Right ventricle myocardium superior (tissue), 1 donor: Measurements from ENCODE around the gene ARL6. TPM values are rescaled to one million over a fixed set of nuclear protein-coding genes. Genes with fewer than 3 reads are reported as not detected.
A peak's percentile ranks its signal among the peaks of the same experiment; 100 is the strongest.

Experiments used
- ATAC-seq: fragments of 200-7000 bp; cut with Tn5 transposase; one replicate; pipeline ENCODE4 v1.9.1; 2020; ENCODE audit warnings: mild to moderate bottlenecking; ENCODE audit not compliant: poor library complexity
- DNase-seq: peaks from one replicate; pipeline ENCODE4 v3.0.0-alpha.2; 2020
- intact Hi-C: fragments of 100-400 bp; cut with DNase I; formaldehyde crosslinking; loops from one replicate; pipeline ENCODE4 v1.11.2; 2022
- long read RNA-seq: library from polyadenylated mRNA; unstranded; transcript quantifications from one replicate; pipeline ENCODE4 v2.0.0, GENCODE V29; 2021
- total RNA-seq: library from RNA; stranded (reverse); fragmentation: NEBNext Ultra II Directional; extraction: Animal tissue kit (Norgen Biotek cat#: 25700); gene quantifications from one replicate; pipeline ENCODE4 v1.2.1, GENCODE V29; 2021
- donor health status: DM: no; HTN: yes; CAD: no; lungs with severe emphysema.

The ARL6 gene
- total RNA-seq, result 6.2 TPM
- long read RNA-seq, full-length matches to known transcripts, result 6 of 9 reads
- long read RNA-seq, partial matches to known transcripts, result 0 of 9 reads
- long read RNA-seq, other reads (novel, unspliced or antisense), result 3 of 9 reads

DNA sequence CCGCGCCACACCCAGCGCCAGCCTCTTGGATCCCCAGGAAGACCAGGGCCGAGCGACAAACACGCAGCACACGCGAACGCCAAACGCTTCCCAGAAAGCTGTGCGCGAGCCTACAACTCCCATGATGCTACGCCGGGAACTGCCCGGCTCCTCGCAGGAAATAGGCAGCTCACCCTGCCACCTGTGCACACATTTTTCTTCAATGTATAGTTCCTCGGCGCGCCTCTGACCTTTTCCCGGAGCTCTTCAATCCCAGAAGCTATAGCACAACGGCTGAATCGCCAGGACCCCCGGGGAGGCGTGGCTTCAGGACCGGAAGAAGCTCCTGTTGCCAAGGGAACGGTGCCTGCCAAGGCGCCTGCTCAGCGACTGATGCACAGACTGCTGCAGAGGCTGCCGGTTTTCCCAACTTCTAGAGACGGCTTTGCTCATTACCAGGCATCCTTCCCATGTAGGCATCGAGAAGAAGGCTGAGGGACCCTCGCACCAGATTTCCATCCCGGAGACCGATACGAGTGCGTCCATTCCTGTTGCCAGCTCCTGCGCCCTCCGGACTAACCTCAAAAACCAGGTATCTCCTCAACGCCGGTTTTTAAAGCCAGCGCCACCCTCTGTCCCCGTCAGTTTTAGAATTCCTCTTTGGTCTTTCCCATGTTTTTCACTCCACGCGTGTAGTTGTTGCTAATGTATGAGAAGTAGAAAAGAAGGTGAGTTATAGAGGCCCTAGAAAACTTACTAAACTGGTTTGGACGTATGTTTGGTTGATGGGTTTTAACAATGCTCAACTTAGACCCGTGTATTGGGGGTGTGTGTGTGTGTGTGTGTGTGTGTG, at the start of gene ARL6:
TSS of gene ARL6 (plus strand) at position 352 of the 832 bp plus-strand sequence. CDS start 3,350 bp downstream, outside the sequence.
- intact Hi-C loops, result no loop called here
- peak; percentile 89 for DNase-seq
- ATAC-seq, result peak; percentile 100

GRCh38 chr3:97719156-97719821, 45.3 kb upstream of the ARL6 start:
- ATAC-seq (peak; percentile 85), DNase-seq (peak; percentile 58)
- intact Hi-C loops, result no loop called here

DNA sequence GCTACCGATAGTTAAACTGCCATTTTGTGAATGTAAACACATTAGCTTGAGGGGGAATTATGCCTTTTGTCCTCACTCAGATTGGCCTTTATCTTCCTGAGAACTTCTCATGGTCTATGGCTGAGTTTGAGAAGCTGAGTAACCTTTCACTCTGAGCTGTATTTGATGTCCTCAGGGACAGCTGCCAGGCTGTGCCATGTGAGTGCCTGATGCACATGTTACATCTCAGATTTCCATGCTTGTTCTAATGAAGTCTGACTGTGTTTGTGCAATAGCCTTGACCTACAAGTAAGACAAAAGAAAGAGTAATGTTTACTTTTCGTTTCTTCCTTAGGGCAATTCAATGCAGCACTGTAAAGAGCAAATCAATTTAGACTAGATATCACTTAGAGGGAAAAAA, 44.1 kb upstream of the ARL6 start:
- intact Hi-C loops, result no loop called here
- DNase-seq (no peak), ATAC-seq (no peak)

DNA sequence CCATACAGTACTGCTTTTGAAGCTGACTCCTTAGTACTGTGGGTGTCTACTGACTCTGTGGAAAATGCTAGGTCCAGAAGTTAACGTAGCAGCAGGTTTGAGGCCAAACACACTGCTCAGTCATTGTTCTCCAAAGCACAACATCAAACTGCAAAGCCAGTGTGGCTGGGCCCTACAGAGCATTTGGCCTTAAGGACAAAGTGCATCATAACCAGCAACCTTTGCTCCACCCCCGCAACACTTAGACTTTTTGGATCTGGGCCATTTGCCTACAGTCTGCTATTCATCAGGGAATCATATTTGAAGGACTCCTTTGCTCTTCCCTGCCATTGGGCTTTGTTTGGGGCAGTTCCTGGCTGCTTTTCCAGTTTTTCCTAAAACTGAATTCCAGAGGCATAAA, 43.1 kb upstream of the ARL6 start:
- DNase-seq (no peak), ATAC-seq (no peak)
- intact Hi-C loops, result no loop called here

DNA sequence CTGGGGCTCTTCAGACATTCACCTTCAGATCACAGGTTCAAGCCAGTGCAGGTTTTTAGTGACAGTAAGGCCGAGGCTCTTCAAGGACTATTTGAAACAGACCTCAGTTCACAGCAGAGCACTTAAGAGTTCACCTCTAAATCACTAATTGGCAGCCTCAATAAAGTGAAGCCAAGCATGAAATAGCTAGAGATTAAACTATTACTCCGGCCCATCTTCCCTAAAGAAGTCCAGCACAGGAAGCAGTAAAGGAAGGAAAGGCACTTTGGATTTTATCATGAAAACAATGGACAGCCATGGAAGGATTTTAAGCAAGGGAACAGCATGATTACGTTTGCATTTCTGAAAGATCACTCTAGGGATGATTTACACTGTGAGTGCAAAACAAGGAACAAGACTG, 27.6 kb upstream of the ARL6 start:
- DNase-seq (no peak), ATAC-seq (no peak)
- intact Hi-C loops, result no loop called here

DNA sequence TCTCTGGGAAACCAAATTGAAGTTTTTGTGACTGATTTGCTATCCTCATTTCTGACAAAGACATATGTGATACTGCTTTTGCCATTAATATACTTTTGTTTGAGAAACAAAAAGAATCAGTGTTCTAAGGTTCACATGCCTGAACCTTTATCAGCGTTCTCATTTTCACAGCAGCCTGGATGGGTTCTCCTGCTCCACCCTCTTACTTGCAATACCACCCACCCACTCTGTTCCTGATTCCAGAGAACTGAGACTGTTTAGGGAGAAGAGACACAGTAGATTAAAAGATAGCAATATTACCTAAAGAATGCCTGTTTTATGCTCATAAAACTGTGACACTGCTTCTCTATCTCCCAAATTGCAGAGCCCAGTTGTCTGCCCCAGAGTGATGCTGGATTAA, 25.8 kb upstream of the ARL6 start:
- intact Hi-C loops, result no loop called here
- no peak for DNase-seq
- ATAC-seq, result no peak

DNA sequence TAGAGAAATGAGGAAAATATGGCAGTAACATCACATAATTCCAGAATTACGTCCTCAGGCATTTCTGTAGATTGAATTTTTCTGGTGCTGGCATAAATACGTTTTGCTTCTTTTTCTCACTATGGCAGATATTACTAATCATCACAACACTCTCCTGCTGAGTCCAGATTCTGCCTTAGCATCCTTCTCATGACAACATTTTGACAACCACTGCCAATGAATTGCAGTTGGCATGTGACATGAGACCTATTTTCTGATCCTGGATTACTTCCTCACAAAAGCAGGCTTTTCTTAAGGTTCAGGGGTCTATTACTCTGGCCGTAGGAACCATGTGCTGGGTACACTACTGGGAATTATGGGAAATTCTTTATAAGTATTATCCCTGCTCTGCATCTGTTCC, 22.5 kb upstream of the ARL6 start:
- intact Hi-C loops, result no loop called here

DNA sequence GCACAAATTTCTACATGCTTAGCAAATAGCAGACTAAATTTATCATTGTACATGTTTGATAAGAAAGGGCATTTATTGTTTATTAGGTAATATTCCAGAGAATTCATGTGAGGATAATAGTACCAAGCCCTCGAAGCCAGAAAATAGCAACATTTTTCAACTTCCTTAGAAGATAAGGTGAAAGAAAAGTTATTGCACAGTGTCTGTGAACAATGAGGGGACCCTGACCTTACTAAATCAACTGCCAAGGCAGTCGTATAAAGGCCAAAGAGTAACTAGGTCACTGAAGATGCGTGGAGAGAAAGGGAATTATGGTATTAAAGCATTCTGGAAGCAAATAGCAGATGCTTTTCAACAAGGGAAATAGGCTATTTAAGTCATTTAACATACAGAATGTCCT, 20.3 kb upstream of the ARL6 start:
- ATAC-seq (no peak), DNase-seq (no peak)
- intact Hi-C loops, result no loop called here

More for the DNA sequence above, 22.5 kb upstream of the ARL6 start:
- DNase-seq, result no peak
- no peak for ATAC-seq

DNA sequence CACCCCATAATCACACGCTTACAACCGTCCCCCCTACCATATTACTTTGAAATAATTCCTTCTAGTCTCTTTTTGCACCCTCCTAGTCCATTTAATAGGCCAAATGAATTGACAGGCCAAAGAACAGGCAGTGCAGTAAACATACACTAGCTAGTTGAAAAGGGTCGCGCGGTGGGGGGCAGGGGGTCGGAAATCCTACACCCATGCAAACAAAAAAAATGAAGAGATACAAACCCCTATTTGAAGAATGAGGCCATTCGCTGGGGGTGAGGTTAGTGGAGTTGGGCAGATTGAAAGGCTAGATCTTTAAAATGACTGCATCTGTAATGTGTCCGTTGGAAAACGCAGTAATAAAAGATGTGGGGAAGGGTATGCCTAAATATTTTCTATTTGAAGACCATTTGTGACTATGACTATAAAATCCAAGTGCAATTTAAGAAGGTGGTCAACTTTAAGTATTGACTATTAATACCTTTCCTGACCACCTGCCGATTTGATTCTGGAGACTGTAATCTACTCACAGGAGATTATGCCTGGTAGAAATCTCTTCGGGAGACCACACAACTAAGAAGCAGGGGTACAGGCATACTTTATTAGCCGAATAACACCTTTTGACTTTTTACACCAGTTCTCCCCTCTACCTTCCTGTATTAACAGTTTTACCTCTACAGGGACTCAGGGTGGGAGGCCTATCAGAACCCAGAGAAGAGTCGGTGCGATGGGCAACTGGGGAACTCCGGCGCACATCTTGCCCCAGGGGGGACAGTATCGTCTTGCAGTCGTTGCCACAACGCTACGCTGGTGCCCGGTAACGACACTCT, 762 bp upstream of the ARL6 start:
- intact Hi-C loops, result no loop called here
- ATAC-seq, result no peak
- peak; percentile 15 for DNase-seq

DNA sequence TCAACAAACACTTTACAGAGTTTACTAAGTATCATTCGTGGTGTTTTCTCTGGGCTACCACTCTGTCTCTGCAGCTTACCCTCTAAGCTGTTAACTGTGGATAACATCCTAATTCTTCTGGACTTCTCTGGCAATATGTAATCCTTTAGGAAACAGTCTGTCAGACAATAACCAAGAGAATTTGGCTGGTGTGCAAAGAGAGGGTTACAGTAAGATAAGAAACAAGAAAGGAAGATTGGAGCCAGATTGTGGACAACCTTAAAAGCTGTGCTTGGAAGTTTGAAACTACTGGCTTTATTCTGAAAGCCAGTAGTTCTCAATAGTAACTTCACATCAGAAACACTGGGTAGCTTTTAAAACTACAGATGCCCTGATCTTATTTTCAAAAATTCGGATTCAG, 778 bp downstream of the ARL6 start:
- intact Hi-C loops, result no loop called here
- DNase-seq (no peak), ATAC-seq (no peak)

DNA sequence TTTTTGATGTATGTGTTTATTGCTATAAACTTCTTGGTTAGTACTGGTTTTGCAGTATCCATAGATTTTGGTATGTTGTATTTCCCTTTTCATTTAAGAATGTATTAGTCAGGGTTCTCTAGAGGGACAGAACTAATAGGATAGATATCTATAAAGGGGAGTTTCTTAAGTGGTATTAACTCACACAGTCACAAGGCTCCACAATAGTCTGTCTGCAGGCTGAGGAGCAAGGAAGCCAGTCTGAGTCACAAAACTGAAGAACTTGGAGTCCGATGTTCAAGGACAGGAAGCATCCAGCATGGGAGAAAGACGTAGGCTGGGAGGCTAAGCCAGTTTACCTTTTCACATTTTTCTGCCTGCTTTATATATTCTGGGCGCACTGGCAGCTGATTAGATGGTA, 8.4 kb downstream of the ARL6 start:
- no peak for ATAC-seq
- intact Hi-C loops, result no loop called here
- no peak for DNase-seq

DNA sequence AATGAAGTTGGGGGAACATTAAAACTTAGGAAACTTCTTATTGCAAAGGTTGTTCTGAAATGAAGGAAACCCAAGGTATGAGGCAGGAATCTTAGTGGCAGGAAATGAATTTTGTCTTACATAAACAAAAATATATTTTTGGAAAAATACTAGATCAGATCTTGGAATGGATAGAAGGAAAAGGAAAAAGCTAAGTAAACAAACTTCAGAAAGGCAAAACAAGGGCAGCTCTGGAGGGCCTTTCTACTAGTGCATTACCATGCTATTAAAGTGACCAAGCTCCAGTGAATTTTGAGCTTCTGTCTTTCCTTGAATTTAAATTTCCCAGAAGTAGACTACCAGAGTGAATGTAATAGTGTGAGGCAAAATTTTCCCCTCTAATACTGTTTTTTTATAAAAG, 13.6 kb downstream of the ARL6 start:
- DNase-seq (no peak), ATAC-seq (no peak)
- intact Hi-C loops, result no loop called here

DNA sequence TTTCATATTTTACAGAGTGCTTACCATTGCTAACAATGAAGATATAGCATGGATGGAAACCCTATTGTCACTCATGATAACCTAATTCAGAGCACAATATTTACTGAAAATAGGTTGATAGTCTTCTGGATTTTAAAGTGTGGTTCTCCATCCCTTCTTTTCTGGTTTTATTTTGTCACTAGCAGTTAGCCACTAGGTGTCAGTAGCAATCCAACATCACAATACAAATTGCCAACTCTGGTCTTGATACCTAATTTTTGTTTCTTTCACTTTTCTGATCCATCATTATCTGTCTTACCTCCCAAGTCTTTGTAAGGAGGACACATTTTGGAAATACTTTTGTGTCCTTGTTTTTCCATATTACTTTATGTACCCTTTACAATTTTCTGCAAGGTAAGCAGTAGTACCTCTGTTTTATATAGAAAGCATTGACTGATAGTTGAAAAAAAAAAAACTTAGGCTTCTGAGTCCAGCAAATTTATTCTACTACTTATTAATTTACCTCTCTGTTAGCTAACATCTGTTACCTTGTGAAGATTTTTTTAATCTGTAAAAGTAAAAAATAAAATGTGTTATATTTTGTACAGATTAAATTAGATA, 29.0 kb downstream of the ARL6 start:
- ATAC-seq, result peak; percentile 68
- intact Hi-C loops, result loop anchor here (2.0 kb wide), 1 partner anchor 229 kb away; no protein-coding TSS in a partner anchor
- DNase-seq, result no peak

DNA sequence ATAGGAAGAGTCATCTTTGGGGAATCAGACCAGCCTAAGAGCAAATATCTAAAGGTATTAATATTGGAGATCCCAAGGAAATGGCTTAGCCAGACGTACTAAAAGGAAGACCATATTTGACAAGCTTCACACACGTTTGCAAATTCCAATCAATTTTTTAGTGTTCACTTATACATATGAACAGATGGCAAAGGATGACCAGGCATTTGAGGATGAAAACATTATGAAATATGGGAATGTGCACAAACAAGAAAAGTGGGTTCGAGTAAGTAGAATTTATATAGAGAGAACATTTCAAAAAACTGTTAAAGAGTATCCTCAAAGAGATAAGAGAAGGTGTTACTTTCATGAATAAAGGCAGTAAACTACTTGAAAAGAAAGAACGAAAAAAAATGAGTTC, 31.4 kb downstream of the ARL6 start:
- DNase-seq (no peak), ATAC-seq (no peak)
- intact Hi-C loops, result loop anchor here (2.0 kb wide), 1 partner anchor 227 kb away; no protein-coding TSS in a partner anchor

DNA sequence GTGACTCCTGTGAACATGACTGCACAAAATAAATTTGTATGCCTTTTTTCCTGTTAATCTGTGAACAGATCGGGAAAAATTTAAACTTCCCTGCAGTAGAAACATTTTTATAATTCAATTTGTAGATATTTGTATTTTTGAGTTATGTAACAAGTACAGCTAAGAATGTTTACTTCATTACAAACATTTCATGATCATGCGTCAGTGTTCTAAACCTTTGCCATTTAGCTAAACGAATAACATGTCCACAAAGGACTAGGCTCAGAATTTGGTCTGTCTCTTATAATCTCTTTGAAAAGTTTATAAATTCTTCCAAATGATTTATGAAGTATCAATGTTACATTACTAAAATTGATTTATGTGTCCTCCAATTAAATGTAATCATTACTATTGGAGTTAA, 39.9 kb downstream of the ARL6 start:
- DNase-seq, result no peak
- ATAC-seq, result no peak
- intact Hi-C loops, result no loop called here

DNA sequence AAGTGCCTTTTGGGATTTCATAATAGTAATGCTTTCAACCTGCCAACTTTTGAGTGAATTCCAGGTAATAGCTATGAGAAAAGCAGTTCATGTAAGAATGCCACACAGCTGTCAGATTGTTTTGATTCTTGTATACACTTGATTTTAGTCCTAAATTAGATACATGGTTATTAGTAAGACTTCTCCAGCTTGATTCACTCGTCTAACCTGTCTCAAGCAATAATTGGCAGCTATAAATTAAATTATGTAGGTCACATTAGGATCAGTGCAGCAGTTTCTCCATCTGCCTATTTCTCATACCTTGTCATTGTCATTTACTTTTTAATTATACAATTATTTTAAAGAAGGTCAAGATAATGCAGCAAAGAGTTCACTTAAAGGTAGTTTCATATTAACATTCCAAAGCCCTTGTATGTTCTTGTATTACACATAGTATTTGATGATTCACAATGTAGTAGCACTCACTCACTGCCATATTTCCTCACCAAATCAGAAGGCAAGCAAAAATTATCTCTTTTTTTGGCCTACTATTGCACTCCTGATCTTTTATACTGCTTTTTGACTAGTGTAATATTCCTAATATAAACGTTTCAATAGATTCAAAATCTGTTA, 46.3 kb downstream of the ARL6 start:
- ATAC-seq, result no peak
- no peak for DNase-seq
- intact Hi-C loops, result no loop called here

GRCh38 chr3:97815149-97815917, 50.8 kb downstream of the ARL6 start:
- ATAC-seq (no peak), DNase-seq (no peak)
- intact Hi-C loops, result no loop called here

- intact Hi-C loops, result no loop called here
- ATAC-seq, result no peak
- no peak for DNase-seq
Observed at GRCh38 chr3:97816811-97817210, 52.3 kb downstream of the ARL6 start.
